Stimulated activated CD4-positive, alpha-beta T cell treated with anti-CD3 and anti-CD28 coated beads, Interleukin-4, amount 100 ng/mL, for 48 hours (primary cell): ENCODE data around the gene NSD2.

Experiments
- DNase-seq, 2 donors: peaks; one replicate each; pipeline ENCODE4 v3.0.0-alpha.2; 2020; ENCODE audit warnings: low read depth in 2 of 2

NSD2 gene

DNA sequence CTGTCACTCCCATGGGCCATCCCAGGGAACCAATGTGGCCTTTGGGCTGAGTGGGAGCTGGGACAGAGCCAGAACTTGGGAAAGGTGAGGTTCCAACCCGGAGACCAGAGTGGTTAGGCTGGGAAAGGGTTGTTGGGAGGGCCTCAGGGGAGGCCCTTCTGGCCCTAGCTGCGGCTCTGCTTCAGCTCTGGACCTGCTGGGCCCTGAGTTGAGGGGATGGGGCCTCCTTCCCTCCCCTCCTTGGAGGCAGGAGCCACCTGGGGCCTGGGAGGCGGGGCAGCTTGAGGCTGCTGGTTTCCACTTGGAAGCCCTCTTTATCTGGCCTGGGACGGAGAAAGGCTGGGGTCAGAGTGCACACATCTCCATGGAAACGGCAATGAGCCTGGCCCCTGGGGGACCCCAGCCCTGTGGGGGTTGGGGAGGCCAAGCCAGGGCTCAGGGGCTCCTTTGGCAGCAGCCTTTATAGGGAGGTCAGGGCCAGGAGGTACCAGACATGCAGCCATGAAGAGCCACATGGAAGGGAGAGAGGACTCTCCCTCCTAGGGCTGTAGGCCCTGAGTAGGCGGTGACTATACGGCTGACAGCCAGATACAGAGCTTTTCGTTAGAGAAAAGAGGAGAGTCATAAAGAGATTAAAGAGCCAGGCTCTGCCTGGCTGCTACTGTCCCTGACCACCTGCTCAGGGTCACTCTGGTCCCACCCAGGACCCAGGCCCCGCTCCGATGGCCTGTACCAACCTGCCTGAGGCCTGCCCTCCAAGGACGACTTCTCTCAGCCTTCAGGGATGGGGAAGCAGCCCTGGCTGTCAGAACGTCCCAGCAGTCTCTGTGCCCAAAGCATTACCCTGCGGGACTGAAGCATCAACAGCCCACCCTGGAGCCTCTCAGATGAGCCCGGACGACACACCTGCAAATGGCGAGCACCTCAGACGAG, 6.9 kb upstream of the NSD2 start:
- DNase-seq: no peak

GRCh38 chr4:1866189-1866661, 5.0 kb upstream of the NSD2 start:
- no peak for DNase-seq

- no peak for DNase-seq
Observed at GRCh38 chr4:1868293-1868692, 2.9 kb upstream of the NSD2 start.

DNA sequence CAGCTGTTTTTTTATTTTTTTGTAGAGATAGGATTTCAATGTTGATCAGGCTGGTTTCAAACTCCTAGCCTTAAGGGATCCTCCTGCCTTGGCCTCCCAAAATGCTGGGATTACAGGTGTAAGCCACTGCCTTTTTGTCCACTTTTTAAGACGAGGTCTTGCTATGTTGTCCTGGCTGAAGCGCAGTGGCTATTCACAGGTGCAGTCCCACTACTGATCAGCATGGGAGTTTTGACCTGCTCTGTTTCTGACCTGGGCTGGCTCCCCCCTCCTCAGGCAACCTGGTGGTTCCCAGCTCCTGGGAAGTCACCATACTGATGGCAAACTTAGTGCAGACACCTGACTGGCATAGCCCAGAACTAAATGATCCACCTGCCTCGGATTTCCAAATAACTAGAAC, 2.3 kb upstream of the NSD2 start:
- no peak for DNase-seq

- DNase-seq: no peak
Observed at GRCh38 chr4:1869530-1870327, 1.5 kb upstream of the NSD2 start.

DNA sequence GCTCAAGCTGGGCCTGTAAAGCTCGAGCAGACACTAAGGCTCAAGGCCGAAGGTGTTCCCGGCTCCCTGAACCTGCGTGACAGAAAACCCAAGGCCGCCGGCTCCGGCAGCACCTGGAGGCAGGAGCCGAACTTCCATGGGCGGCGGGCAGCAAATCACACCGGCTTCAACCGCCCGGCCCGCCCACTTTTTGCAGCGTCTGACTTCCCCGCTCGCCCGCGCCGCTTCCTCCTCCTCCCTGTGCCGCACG, 940 bp upstream of the NSD2 start:
- DNase-seq: peak; percentile 78 to 82

DNA sequence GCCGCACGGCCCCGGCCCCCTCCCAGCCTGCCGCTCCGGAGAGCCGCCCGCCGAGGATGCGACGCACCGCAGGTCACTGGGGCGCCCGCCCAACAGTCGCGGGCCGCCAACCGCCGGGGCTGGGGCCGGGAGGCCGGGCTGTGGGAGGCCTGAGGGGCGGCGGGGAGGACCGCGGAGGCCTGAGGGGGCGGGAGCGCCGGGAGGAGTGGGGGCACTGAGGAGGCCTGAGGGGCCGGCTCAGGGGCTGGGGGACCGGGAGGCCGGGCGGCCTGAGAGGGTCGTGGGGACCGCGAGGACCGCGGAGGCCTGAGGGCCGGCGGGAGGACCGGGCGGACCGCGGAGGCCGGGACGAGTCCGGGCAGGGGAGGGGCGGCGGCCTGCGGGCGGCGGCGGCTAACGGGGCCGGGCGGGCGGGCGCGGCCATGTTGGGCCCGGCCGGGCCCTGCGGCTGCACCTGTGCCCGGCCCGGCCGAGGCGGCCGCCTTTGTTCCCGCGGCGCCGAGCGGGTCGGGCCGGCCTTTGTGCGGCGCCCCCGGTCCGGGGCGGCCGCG, 353 bp downstream of the NSD2 start:
- DNase-seq: no peak

DNA sequence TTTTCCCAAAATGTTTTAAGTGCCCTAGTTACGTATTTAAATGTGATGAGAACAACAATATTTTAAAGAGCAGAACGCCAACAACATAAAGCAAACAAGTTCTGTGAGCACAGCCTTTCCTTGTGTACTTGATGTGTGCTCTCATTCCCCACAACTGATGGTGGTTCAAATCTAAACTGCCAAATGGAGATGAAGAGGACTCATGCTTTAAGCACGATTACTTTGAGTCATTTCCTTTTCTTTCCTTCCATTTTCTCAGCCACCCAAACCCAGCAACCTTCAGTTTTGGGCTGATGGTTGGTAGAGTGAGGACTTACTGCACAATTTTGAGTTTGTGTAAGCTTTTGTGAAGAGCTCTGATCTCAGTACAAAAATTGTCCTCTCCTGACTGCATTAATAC, 1.7 kb downstream of the NSD2 start:
- no peak for DNase-seq

- no peak for DNase-seq
Observed at GRCh38 chr4:1873291-1873690, 2.1 kb downstream of the NSD2 start.

DNA sequence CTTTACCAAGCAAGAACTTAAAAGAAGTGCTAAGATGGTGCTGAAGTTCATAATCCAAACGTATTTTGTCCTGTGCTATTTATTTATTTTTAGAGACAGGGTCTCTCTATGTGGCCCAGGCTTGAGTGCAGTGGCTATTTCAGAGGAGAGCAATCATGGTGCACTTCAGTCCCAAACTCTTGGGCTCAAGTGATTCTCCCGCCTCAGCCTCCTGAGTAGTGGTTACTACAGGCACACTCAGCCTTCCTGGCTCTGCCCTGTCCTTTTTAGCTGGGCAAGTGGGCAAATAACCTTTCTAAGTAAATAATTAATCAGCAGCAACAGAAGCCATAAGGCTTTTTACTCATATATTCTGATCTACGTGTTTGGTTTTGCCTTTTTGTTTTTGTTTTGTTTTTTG, 2.6 kb downstream of the NSD2 start:
- DNase-seq: no peak

DNA sequence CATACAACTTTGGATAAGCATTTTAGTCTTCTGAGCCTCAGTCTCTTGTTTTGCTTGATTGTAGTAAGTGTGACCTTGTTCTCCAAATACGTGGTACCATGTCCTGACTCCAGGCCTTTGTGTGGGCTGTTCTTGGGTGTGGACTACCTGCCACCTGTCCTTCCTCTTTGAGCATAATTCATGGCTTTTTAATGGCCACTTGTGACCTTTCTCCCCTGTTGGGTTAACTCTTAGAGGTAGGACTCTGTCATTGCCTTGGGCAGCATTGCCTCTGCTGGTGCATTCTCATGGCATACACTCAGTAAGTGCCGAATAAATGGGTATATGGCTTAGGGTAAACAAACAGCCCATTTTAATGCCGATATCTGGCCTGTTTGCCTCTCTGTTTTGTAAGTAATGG, 3.0 kb downstream of the NSD2 start:
- no peak for DNase-seq

- no peak for DNase-seq
Observed at GRCh38 chr4:1879485-1879884, 8.3 kb downstream of the NSD2 start.

DNA sequence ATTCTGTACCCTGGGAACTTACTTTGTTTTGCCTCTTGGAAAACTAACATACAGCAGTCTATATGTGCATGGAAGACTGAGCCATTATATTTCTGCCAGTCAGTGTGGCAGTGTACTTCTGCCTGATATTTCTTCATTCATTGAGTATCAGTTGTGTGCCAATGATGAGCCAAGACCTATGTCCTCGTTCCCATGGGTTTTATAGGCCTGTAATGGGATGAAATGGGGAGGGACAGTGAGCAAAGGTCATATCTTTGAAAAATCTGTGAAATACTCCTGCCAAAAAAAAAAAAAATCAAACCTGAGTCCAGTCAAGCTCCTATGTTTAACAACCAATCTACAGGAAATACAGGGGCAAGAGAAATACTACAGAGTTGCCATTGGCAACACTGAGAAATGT, 9.1 kb downstream of the NSD2 start:
- no peak for DNase-seq

- no peak for DNase-seq
Observed at GRCh38 chr4:1882850-1883271, 11.7 kb downstream of the NSD2 start.

DNA sequence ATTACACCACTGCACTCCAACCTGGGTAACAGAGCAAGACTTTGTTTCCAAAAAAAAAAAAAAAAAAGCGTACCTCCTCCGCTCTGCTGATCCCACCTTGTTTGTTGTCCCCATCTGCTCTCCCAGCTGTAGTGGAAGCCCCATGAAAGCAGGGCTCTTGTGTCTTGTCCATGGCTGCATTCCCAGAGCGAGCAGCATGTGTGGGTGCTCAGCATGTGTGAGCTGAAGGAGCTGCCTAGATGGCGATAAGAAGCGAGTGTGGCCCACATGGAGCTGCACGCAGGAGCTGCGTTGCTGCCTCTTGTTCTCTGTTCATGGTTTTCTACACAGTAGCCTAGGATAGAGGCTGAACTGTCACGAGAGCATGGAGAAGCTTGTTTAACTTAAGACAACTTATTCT, 12.4 kb downstream of the NSD2 start:
- no peak for DNase-seq

GRCh38 chr4:1885414-1885813, 14.2 kb downstream of the NSD2 start:
- DNase-seq: no peak

GRCh38 chr4:1887052-1887451, 15.9 kb downstream of the NSD2 start:
- no peak for DNase-seq

DNA sequence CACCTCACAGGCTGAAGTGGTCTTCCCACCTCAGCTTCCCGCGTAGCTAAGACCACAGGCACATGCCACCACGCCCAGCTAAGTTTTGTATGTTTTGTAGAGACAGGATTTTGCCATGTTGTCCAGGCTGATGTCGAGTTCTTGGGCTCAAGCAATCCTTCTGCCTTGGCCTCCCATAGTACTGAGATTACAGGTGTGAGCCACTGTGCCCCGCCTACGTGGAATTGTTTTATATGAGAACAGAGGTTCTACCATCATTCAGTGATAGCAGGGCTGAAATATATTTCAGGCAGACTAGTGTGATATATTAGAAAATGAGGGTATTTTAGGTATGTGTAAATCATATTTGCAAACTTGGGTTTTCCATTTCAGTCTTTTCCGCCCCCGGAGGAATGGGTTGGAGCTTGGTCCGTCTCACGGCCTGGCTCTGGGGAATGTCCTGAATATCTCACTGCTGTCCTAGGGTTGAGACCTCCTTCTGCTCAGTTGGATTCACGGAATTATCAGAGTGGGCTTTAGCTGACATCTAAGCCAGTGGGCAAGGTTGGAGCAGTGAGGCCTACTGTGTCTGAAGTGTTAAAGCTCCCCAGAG, 19.9 kb downstream of the NSD2 start:
- no peak for DNase-seq

GRCh38 chr4:1895971-1896657, 24.9 kb downstream of the NSD2 start:
- no peak for DNase-seq

DNA sequence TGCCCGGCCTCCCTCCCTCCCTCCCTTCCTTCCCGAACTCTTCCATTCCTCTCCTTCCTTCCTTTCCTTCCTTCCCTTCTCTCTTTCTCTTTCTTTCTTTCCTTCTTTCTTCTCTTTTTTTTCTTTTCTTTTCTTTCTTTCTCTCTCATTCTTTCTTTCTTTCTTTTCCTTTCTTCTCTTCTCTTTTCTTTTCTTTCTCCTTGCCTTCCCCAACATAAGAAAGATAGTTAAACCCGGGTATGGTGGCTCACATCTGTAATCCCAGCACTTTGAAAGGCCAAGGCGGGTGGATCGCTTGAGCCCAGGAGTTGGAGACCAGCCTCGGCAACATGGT, 25.4 kb downstream of the NSD2 start:
- no peak for DNase-seq

GRCh38 chr4:1898007-1898406, 26.8 kb downstream of the NSD2 start:
- DNase-seq: no peak

GRCh38 chr4:1898681-1899080, 27.5 kb downstream of the NSD2 start:
- no peak for DNase-seq
